Anterior cingulate cortex (tissue), 58 donors: ENCODE results near the gene ASB3.

Experiments used
- DNase-seq, 58 donors: peaks; one replicate each; lab custom pipeline; 2025; lab: John Stamatoyannopoulos, UW

The ASB3 gene

GRCh38 chr2:53620981-53621380, 165.8 kb downstream of the ASB3 start:
- DNase-seq = no peak
